Umbilical cord (tissue), 2 donors: Measurements from ENCODE around the gene C6. TPM values are rescaled to one million over a fixed set of nuclear protein-coding genes. Genes with fewer than 3 reads are reported as not detected.
"Not testable (repeated sequence)": the region's sequence is repeated elsewhere in the genome, so short reads cannot be mapped to it uniquely, and the experiment has no call there.

Source experiments
- DNase-seq: peaks from one replicate; pipeline ENCODE4 v3.0.0-alpha.2; 2015; ENCODE audit warnings: low spot score
- total RNA-seq: library from RNA; depleted of rRNA; stranded (reverse); fragments of >200 nt; gene quantifications from one replicate; pipeline ENCODE4 v1.2.3, GENCODE V29; 2014; ENCODE audit warnings: low replicate concordance; ENCODE audit not compliant: insufficient read depth

The C6 gene
- total RNA-seq, 1 donor from 2014 or later: not detected

- DNase-seq: no peak
Observed at GRCh38 chr5:41200506-41200905, 12.8 kb downstream of the C6 start.

- DNase-seq: no peak
Observed at GRCh38 chr5:41199660-41200059, 13.7 kb downstream of the C6 start.

- no peak for DNase-seq
Observed at GRCh38 chr5:41196197-41196596, 17.1 kb downstream of the C6 start.

GRCh38 chr5:41195228-41195627 is 18.1 kb downstream of the C6 start:
- no peak for DNase-seq

GRCh38 chr5:41194339-41194738 is 19.0 kb downstream of the C6 start:
- DNase-seq: no peak

- DNase-seq: peak; percentile 27
Observed at GRCh38 chr5:41193456-41194205, 19.7 kb downstream of the C6 start.

- no peak for DNase-seq
Observed at GRCh38 chr5:41191249-41191648, 22.1 kb downstream of the C6 start.

- no peak for DNase-seq
Observed at GRCh38 chr5:41186143-41186542, 27.2 kb downstream of the C6 start.

- not testable (repeated sequence) for DNase-seq
Observed at GRCh38 chr5:41183331-41183730, 30.0 kb downstream of the C6 start.

- no peak for DNase-seq
Observed at GRCh38 chr5:41182666-41183065, 30.7 kb downstream of the C6 start.

GRCh38 chr5:41181691-41182564 is 31.4 kb downstream of the C6 start:
- no peak for DNase-seq

GRCh38 chr5:41176952-41177351 is 36.4 kb downstream of the C6 start:
- no peak for DNase-seq

GRCh38 chr5:41172012-41172411 is 41.3 kb downstream of the C6 start:
- no peak for DNase-seq

GRCh38 chr5:41161271-41161670 is 52.1 kb downstream of the C6 start:
- DNase-seq: no peak

- DNase-seq: no peak
Observed at GRCh38 chr5:41157272-41157894, 55.9 kb downstream of the C6 start.

- no peak for DNase-seq
Observed at GRCh38 chr5:41156739-41157138, 56.6 kb downstream of the C6 start.

GRCh38 chr5:41154491-41154890 is 58.8 kb downstream of the C6 start:
- DNase-seq: no peak

GRCh38 chr5:41151564-41151963 is 61.8 kb downstream of the C6 start:
- no peak for DNase-seq

- DNase-seq: no peak
Observed at GRCh38 chr5:41148448-41148847, 64.9 kb downstream of the C6 start.

GRCh38 chr5:41145306-41145705 is 68.0 kb downstream of the C6 start:
- DNase-seq: no peak

- no peak for DNase-seq
Observed at GRCh38 chr5:41143131-41143901, 70.0 kb downstream of the C6 start.
